Measurements from ENCODE around the gene FSTL5.

Gene FSTL5

DNA sequence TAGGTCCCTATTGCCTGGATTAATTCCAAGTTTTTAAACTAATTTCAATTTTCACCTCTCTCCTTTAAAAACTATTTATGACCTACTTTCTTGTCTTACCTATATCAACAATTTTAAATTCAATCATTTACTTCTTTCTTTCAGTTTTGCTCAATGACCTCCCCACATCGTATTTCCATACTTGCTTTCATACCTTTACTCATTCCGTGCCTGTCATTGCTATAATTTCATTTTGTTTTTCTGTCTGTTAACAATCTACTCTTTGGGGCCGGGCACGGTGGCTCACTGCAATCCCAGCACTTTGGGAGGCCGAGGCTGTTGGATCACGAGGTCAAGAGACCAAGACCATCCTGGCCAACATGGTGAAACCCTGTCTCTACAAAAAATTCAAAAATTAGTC, 781.1 kb downstream of the FSTL5 start:
- H3K4me2 ChIP-seq (ENCODE audit: low read depth, low read length): no peak overlapping the region
- H3F3A ChIP-seq (ENCODE audit: insufficient read depth, low read length): no peaks in the 10 kb centered on the region
- no peak overlapping the region for H3K9ac ChIP-seq (ENCODE audit: low read length)
- no peaks in the 10 kb centered on the region for H4K20me1 ChIP-seq (ENCODE audit: insufficient read depth, low read length)
- H3K79me2 ChIP-seq (ENCODE audit: low read length): no peaks in the 10 kb centered on the region
- DNase-seq: no peak
- no peak overlapping the region for H3K27ac ChIP-seq (ENCODE audit: low read length)
- no peaks in the 10 kb centered on the region for H3K36me3 ChIP-seq (replicated peaks; ENCODE audit: insufficient read depth, low read length)
- H3K27me3 ChIP-seq (replicated peaks; ENCODE audit: insufficient read depth, low read length): no peaks in the 10 kb centered on the region
- H3K9me3 ChIP-seq (replicated peaks; ENCODE audit: insufficient read depth, low read length): no peaks in the 10 kb centered on the region
- no peak overlapping the region for H2AFZ ChIP-seq (ENCODE audit: low read length)
- TF ChIP-seq EZH2 (optimal IDR thresholded peaks at IDR 0.05; ENCODE audit: low read depth, low read length): no peak
- TF ChIP-seq, protein P1, sequence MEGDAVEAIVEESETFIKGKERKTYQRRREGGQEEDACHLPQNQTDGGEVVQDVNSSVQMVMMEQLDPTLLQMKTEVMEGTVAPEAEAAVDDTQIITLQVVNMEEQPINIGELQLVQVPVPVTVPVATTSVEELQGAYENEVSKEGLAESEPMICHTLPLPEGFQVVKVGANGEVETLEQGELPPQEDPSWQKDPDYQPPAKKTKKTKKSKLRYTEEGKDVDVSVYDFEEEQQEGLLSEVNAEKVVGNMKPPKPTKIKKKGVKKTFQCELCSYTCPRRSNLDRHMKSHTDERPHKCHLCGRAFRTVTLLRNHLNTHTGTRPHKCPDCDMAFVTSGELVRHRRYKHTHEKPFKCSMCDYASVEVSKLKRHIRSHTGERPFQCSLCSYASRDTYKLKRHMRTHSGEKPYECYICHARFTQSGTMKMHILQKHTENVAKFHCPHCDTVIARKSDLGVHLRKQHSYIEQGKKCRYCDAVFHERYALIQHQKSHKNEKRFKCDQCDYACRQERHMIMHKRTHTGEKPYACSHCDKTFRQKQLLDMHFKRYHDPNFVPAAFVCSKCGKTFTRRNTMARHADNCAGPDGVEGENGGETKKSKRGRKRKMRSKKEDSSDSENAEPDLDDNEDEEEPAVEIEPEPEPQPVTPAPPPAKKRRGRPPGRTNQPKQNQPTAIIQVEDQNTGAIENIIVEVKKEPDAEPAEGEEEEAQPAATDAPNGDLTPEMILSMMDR (IDR thresholded peaks at IDR 0.05; ENCODE audit: low read length): no peak
- TF ChIP-seq EZH2phosphoT487 (IDR thresholded peaks at IDR 0.05; ENCODE audit: low read length): no peak
- H3K4me1 ChIP-seq (ENCODE audit: low read length): no peaks in the 10 kb centered on the region
- no peak overlapping the region for H3K4me3 ChIP-seq (ENCODE audit: low read length)
- no peaks in the 10 kb centered on the region; the same call in 1 of the 2 replicates for H3K9me2 ChIP-seq (replicated peaks; ENCODE audit: insufficient read depth, low read length)

DNA sequence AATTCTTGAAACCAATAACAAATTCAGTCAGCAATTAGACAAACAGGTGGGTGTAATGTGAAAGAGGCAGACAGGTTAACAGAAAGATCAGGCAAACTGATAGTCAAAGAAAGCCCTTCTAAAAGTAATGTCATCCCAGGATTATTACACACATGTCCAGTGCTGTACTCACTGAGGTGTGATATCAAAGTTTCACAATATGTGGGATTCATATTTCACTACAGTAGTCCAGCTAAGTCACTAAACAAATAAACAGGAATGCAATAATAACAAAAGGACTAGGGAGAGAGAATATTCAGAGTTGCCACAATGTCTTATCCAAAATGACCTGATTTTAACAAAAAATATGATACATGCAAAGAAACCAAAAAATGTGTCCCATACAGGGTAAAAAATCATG, 787.5 kb downstream of the FSTL5 start:
- H3K36me3 ChIP-seq (replicated peaks; ENCODE audit: insufficient read depth, low read length): no peaks in the 10 kb centered on the region

GRCh38 chr4:161364681-161365080, 799.1 kb downstream of the FSTL5 start:
- no peaks in the 10 kb centered on the region for H3K4me1 ChIP-seq (ENCODE audit: low read length)
- H3K4me3 ChIP-seq (ENCODE audit: low read length): no peak overlapping the region
- H3K4me2 ChIP-seq (ENCODE audit: low read depth, low read length): no peak overlapping the region
- no peaks in the 10 kb centered on the region for H3F3A ChIP-seq (ENCODE audit: insufficient read depth, low read length)
- H3K9me3 ChIP-seq (replicated peaks; ENCODE audit: insufficient read depth, low read length): no peaks in the 10 kb centered on the region
- H3K27me3 ChIP-seq (replicated peaks; ENCODE audit: insufficient read depth, low read length): no peaks in the 10 kb centered on the region
- H4K20me1 ChIP-seq (ENCODE audit: insufficient read depth, low read length): no peaks in the 10 kb centered on the region
- no peaks in the 10 kb centered on the region for H3K79me2 ChIP-seq (ENCODE audit: low read length)
- H3K9me2 ChIP-seq (replicated peaks; ENCODE audit: insufficient read depth, low read length): no peaks in the 10 kb centered on the region
- H3K36me3 ChIP-seq (replicated peaks; ENCODE audit: insufficient read depth, low read length): no peaks in the 10 kb centered on the region
- H3K27ac ChIP-seq (ENCODE audit: low read length): no peak overlapping the region
- no peak overlapping the region for H2AFZ ChIP-seq (ENCODE audit: low read length)
- no peak overlapping the region for H3K9ac ChIP-seq (ENCODE audit: low read length)
- no peak for DNase-seq
- TF ChIP-seq EZH2 (optimal IDR thresholded peaks at IDR 0.05; ENCODE audit: low read depth, low read length): no peak
- TF ChIP-seq, protein P1 (IDR thresholded peaks at IDR 0.05; ENCODE audit: low read length): no peak
- no peak for TF ChIP-seq EZH2phosphoT487 (IDR thresholded peaks at IDR 0.05; ENCODE audit: low read length)

More for the DNA sequence above, 787.5 kb downstream of the FSTL5 start:
- Histone ChIP-seq H3F3A (ENCODE audit: insufficient read depth, low read length) (no peaks in the 10 kb centered on the region), H3K9me2 (replicated peaks; ENCODE audit: insufficient read depth, low read length) (no peaks in the 10 kb centered on the region), H2AFZ (ENCODE audit: low read length) (no peak overlapping the region), H3K4me3 (ENCODE audit: low read length) (no peak overlapping the region), H3K27ac (ENCODE audit: low read length) (no peak overlapping the region), H3K79me2 (ENCODE audit: low read length) (no peaks in the 10 kb centered on the region), H3K9ac (ENCODE audit: low read length) (no peak overlapping the region), H3K27me3 (replicated peaks; ENCODE audit: insufficient read depth, low read length) (no peaks in the 10 kb centered on the region), H3K4me1 (ENCODE audit: low read length) (no peaks in the 10 kb centered on the region), H4K20me1 (ENCODE audit: insufficient read depth, low read length) (no peaks in the 10 kb centered on the region), H3K4me2 (ENCODE audit: low read depth, low read length) (no peak overlapping the region), H3K9me3 (replicated peaks; ENCODE audit: insufficient read depth, low read length) (no peaks in the 10 kb centered on the region)
- no peak for TF ChIP-seq EZH2 (optimal IDR thresholded peaks at IDR 0.05; ENCODE audit: low read depth, low read length)
- no peak for TF ChIP-seq EZH2phosphoT487 (IDR thresholded peaks at IDR 0.05; ENCODE audit: low read length)
- TF ChIP-seq, protein P1 (IDR thresholded peaks at IDR 0.05; ENCODE audit: low read length): no peak
- DNase-seq: no peak
